GM12878 (cell line): ENCODE data around the gene SLC11A1. TPM values are rescaled to one million over a fixed set of nuclear protein-coding genes. Genes with fewer than 3 reads are reported as not detected.

Source experiments
- CBFB ChIP-seq: IDR thresholded peaks from 2 replicates; pipeline ENCODE4 v1.6.1; 2016; ENCODE audit warnings: antibody characterized with exemption, low read depth
- FOXM1 ChIP-seq: IDR thresholded peaks from 2 replicates; pipeline ENCODE4 v1.6.1; 2012; ENCODE audit warnings: low read depth, mild to moderate bottlenecking, inconsistent platforms, low read length, moderate library complexity
- JUND ChIP-seq: IDR thresholded peaks from 2 replicates; pipeline ENCODE4 v1.6.1; 2012; ENCODE audit warnings: low read depth, mild to moderate bottlenecking, low read length, improper control_type of control experiment, moderate library complexity
- MXI1 ChIP-seq: fragments of 150-350 bp; IDR thresholded peaks from 2 replicates; pipeline ENCODE4 v1.6.1; 2011; ENCODE audit warnings: low read depth, mild to moderate bottlenecking, inconsistent platforms, low read length, improper control_type of control experiment
- NFIC ChIP-seq: IDR thresholded peaks from 2 replicates; pipeline ENCODE4 v1.6.1; 2012; ENCODE audit warnings: low read depth, mild to moderate bottlenecking, inconsistent platforms, low read length, moderate library complexity
- PAX5 ChIP-seq: IDR thresholded peaks from 2 replicates; pipeline ENCODE4 v1.6.1; 2011; ENCODE audit warnings: low read depth, low read length, borderline replicate concordance
- POLR2AphosphoS5 ChIP-seq: IDR thresholded peaks from 2 replicates; pipeline ENCODE4 v1.6.1; 2011; ENCODE audit warnings: mild to moderate bottlenecking, low read length, inconsistent platforms
- RUNX3 ChIP-seq: IDR thresholded peaks from 2 replicates; pipeline ENCODE4 v1.6.1; 2012; ENCODE audit warnings: low read length, inconsistent platforms
- SMC3 ChIP-seq: IDR thresholded peaks from 2 replicates; pipeline ENCODE4 v1.6.1; 2011; ENCODE audit warnings: low read length, improper control_type of control experiment, borderline replicate concordance
- TCF7 ChIP-seq: IDR thresholded peaks from 2 replicates; pipeline ENCODE4 v1.6.1; 2014; ENCODE audit warnings: antibody characterized with exemption, borderline replicate concordance
- polyA plus RNA-seq, 11 experiments: library from polyadenylated mRNA; depleted of rRNA in 4 of 11; unstranded in 6 of 11; stranded (reverse) in 5 of 11; fragments of >200 nt; fragmentation: Nextera tagmentation in 4 of 11; fragmentation: Illumina TruSeq in 1 of 11; extraction: Ambion mirVana in 4 of 11; extraction: Trizol in 1 of 11; gene quantifications; 1 replicate in 1 of 11; 2 replicates in 10 of 11; pipeline versions ENCODE4 v1.2.1 to v1.2.3, GENCODE V29; 2011 to 2016; ENCODE audit warnings: inconsistent platforms in 2 of 11, missing spikeins in 2 of 11, low read depth in 1 of 11
- total RNA-seq, 4 experiments: library from RNA; depleted of rRNA in 3 of 4; stranded (reverse); fragments of >200 nt in 3 of 4; fragmentation: Illumina TruSeq in 1 of 4; extraction: Trizol in 1 of 4; gene quantifications; 2 replicates each; pipeline versions ENCODE4 v1.2.1 to v1.2.3, GENCODE V29; 2013 to 2021
- TF ChIP-seq, protein P1 (sequence below): fragments of 450-650 bp; IDR thresholded peaks from 2 replicates; pipeline ENCODE4 v1.6.1; 2017; ENCODE audit warnings: mild to moderate bottlenecking, moderate library complexity
- TF ChIP-seq, protein P2 (sequence below): IDR thresholded peaks from 2 replicates; pipeline ENCODE4 v1.6.1; 2011; ENCODE audit warnings: borderline replicate concordance, low read depth, mild to moderate bottlenecking, moderate library complexity, low read length; ENCODE audit not compliant: insufficient read depth, poor library complexity, severe bottlenecking
- TF ChIP-seq, protein P3 (sequence below), 3 experiments: IDR thresholded peaks in 2 of 3; conservative IDR thresholded peaks in 1 of 3; 2 replicates each; pipeline ENCODE4 v1.5.1; 2011; ENCODE audit warnings: low read depth in 3 of 3, low read length in 3 of 3, mild to moderate bottlenecking in 3 of 3, control low read depth in 2 of 3, moderate library complexity in 2 of 3, inconsistent platforms in 1 of 3, mixed read lengths in 1 of 3; ENCODE audit not compliant: control insufficient read depth in 2 of 3, insufficient read depth in 1 of 3; ENCODE audit errors: extremely low read depth in 1 of 3
- TF ChIP-seq, protein P4 (sequence below): fragments of 450-650 bp; IDR thresholded peaks from 2 replicates; pipeline ENCODE4 v1.6.1; 2017; ENCODE audit warnings: antibody characterized with exemption, mild to moderate bottlenecking, moderate library complexity
- TF ChIP-seq, protein P5 (sequence below): fragments of 450-650 bp; IDR thresholded peaks from 2 replicates; pipeline ENCODE4 v1.6.1; 2018; ENCODE audit warnings: borderline replicate concordance, mild to moderate bottlenecking; ENCODE audit not compliant: partially characterized antibody

SLC11A1 gene
- total and polyA plus RNA-seq, 10 of the 15 experiments (the other 5 are each of a cell fraction or from before 2014, with no cell fraction given), result 0.03 to 0.38 (median 0.12) TPM

DNA sequence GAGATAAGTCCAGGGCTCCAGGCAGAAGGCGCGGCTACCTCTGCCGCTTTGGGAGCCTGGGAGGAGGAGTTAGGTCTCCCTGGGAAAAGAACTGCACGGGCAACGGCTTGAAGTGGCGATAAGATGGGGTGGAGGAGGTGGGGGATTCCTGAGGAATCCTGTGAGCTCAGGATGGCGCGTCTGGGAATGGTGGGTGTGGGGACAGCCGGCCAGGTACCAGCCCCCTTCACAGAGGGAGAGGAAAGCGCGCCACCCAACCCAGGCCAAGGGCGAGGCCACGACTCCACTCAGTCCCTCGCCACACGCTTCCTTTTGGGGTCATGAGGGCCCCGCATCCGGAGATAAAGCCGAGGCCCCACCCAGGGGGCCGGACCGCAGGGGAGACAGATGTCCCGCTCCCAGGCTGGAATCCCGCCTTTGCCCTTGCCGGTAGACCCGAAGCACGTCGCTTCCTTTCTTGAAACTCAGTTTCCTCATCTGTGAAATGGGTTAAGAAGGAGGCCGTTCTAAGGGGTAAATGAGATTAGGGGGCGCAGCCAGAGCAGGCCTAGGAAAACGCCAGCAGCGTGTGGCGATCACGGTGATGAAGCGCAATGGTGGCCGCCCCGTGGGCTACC is 15.9 kb downstream of the SLC11A1 start (continued):
- peak; percentile 62; the same call in 1 of the 2 replicates for TF ChIP-seq CBFB
- no peak for TF ChIP-seq PAX5
- TF ChIP-seq SMC3, result no peak
- TF ChIP-seq, protein P1, sequence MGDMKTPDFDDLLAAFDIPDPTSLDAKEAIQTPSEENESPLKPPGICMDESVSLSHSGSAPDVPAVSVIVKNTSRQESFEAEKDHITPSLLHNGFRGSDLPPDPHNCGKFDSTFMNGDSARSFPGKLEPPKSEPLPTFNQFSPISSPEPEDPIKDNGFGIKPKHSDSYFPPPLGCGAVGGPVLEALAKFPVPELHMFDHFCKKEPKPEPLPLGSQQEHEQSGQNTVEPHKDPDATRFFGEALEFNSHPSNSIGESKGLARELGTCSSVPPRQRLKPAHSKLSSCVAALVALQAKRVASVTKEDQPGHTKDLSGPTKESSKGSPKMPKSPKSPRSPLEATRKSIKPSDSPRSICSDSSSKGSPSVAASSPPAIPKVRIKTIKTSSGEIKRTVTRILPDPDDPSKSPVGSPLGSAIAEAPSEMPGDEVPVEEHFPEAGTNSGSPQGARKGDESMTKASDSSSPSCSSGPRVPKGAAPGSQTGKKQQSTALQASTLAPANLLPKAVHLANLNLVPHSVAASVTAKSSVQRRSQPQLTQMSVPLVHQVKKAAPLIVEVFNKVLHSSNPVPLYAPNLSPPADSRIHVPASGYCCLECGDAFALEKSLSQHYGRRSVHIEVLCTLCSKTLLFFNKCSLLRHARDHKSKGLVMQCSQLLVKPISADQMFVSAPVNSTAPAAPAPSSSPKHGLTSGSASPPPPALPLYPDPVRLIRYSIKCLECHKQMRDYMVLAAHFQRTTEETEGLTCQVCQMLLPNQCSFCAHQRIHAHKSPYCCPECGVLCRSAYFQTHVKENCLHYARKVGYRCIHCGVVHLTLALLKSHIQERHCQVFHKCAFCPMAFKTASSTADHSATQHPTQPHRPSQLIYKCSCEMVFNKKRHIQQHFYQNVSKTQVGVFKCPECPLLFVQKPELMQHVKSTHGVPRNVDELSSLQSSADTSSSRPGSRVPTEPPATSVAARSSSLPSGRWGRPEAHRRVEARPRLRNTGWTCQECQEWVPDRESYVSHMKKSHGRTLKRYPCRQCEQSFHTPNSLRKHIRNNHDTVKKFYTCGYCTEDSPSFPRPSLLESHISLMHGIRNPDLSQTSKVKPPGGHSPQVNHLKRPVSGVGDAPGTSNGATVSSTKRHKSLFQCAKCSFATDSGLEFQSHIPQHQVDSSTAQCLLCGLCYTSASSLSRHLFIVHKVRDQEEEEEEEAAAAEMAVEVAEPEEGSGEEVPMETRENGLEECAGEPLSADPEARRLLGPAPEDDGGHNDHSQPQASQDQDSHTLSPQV, result no peak
- TF ChIP-seq, protein P2, sequence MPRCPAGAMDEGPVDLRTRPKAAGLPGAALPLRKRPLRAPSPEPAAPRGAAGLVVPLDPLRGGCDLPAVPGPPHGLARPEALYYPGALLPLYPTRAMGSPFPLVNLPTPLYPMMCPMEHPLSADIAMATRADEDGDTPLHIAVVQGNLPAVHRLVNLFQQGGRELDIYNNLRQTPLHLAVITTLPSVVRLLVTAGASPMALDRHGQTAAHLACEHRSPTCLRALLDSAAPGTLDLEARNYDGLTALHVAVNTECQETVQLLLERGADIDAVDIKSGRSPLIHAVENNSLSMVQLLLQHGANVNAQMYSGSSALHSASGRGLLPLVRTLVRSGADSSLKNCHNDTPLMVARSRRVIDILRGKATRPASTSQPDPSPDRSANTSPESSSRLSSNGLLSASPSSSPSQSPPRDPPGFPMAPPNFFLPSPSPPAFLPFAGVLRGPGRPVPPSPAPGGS, result no peak
- TF ChIP-seq, protein P3, sequence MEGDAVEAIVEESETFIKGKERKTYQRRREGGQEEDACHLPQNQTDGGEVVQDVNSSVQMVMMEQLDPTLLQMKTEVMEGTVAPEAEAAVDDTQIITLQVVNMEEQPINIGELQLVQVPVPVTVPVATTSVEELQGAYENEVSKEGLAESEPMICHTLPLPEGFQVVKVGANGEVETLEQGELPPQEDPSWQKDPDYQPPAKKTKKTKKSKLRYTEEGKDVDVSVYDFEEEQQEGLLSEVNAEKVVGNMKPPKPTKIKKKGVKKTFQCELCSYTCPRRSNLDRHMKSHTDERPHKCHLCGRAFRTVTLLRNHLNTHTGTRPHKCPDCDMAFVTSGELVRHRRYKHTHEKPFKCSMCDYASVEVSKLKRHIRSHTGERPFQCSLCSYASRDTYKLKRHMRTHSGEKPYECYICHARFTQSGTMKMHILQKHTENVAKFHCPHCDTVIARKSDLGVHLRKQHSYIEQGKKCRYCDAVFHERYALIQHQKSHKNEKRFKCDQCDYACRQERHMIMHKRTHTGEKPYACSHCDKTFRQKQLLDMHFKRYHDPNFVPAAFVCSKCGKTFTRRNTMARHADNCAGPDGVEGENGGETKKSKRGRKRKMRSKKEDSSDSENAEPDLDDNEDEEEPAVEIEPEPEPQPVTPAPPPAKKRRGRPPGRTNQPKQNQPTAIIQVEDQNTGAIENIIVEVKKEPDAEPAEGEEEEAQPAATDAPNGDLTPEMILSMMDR (IDR thresholded peaks at IDR 0.05 in 2 of 3, conservative IDR thresholded peaks at IDR 0.05 in 1 of 3; ENCODE audit: control insufficient read depth in 2 of 3, extremely low read depth in 1 of 3, insufficient read depth in 1 of 3, low read depth in 3 of 3, low read length in 3 of 3), result no peak
- TF ChIP-seq TCF7, result no peak
- TF ChIP-seq, protein P4, sequence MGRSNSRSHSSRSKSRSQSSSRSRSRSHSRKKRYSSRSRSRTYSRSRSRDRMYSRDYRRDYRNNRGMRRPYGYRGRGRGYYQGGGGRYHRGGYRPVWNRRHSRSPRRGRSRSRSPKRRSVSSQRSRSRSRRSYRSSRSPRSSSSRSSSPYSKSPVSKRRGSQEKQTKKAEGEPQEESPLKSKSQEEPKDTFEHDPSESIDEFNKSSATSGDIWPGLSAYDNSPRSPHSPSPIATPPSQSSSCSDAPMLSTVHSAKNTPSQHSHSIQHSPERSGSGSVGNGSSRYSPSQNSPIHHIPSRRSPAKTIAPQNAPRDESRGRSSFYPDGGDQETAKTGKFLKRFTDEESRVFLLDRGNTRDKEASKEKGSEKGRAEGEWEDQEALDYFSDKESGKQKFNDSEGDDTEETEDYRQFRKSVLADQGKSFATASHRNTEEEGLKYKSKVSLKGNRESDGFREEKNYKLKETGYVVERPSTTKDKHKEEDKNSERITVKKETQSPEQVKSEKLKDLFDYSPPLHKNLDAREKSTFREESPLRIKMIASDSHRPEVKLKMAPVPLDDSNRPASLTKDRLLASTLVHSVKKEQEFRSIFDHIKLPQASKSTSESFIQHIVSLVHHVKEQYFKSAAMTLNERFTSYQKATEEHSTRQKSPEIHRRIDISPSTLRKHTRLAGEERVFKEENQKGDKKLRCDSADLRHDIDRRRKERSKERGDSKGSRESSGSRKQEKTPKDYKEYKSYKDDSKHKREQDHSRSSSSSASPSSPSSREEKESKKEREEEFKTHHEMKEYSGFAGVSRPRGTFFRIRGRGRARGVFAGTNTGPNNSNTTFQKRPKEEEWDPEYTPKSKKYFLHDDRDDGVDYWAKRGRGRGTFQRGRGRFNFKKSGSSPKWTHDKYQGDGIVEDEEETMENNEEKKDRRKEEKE, result no peak
- TF ChIP-seq, protein P5, sequence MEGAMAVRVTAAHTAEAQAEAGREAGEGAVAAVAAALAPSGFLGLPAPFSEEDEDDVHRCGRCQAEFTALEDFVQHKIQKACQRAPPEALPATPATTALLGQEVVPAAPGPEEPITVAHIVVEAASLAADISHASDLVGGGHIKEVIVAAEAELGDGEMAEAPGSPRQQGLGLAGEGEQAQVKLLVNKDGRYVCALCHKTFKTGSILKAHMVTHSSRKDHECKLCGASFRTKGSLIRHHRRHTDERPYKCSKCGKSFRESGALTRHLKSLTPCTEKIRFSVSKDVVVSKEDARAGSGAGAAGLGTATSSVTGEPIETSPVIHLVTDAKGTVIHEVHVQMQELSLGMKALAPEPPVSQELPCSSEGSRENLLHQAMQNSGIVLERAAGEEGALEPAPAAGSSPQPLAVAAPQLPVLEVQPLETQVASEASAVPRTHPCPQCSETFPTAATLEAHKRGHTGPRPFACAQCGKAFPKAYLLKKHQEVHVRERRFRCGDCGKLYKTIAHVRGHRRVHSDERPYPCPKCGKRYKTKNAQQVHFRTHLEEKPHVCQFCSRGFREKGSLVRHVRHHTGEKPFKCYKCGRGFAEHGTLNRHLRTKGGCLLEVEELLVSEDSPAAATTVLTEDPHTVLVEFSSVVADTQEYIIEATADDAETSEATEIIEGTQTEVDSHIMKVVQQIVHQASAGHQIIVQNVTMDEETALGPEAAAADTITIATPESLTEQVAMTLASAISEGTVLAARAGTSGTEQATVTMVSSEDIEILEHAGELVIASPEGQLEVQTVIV, result no peak
- TF ChIP-seq JUND, result no peak
- TF ChIP-seq POLR2AphosphoS5, result peak; percentile 78; the same call in 1 of the 2 replicates
- no peak for TF ChIP-seq FOXM1
- 0 out of 2 replicates have a peak, but pooled peaks have one; percentile 13 for TF ChIP-seq MXI1
- no peak for TF ChIP-seq NFIC
- TF ChIP-seq RUNX3, result peak; percentile 59
